LNCAP (cell line): ENCODE measurements around the gene CORO1C.

ENCODE experiments used
- CTCF ChIP-seq: fragments of 450-650 bp; IDR thresholded peaks from 2 replicates; pipeline ENCODE4 v1.5.1; 2017; ENCODE audit warnings: mild to moderate bottlenecking

Gene CORO1C

GRCh38 chr12:108622421-108622820, 108.9 kb downstream of the CORO1C start:
- no peak for TF ChIP-seq CTCF

GRCh38 chr12:108621161-108621560, 110.2 kb downstream of the CORO1C start:
- TF ChIP-seq CTCF = no peak

- TF ChIP-seq CTCF = no peak
Observed at GRCh38 chr12:108620236-108620879, 111.0 kb downstream of the CORO1C start.

GRCh38 chr12:108619369-108620160, 111.8 kb downstream of the CORO1C start:
- TF ChIP-seq CTCF = no peak

GRCh38 chr12:108618079-108618952, 113.0 kb downstream of the CORO1C start:
- TF ChIP-seq CTCF = peak; percentile 97

- no peak for TF ChIP-seq CTCF
Observed at GRCh38 chr12:108616941-108617858, 114.1 kb downstream of the CORO1C start.

GRCh38 chr12:108616359-108616758, 115.0 kb downstream of the CORO1C start:
- no peak for TF ChIP-seq CTCF
